ENCODE data around the gene IFNAR1.

DNA sequence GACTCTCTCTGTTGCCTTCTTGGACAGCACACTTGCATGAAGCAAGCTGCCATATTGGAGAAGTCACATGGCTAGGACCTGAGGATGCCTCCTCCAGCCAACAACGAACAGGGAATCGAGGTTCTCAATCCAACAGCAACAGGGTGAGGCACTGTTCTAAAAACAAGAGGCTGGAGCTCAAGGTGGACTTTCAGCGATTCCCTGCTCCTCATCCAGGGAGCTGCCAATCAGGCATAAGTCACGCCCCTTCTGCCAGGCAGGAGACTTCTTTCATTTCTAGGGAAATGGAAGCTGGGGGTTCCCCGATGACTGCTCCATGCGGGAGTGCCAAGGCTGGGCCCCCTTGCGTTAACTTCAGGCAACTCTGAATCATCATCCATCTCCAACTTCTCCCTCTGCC lies 22.7 kb upstream of the IFNAR1 start:
- no peak for TF ChIP-seq POLR2A (IDR thresholded peaks at IDR 0.05; ENCODE audit: low read depth, low read length)
- TF ChIP-seq POLR2AphosphoS5 (IDR thresholded peaks at IDR 0.05; ENCODE audit: low read depth, low read length), result no peak
- no peak for TF ChIP-seq PAX5 (IDR thresholded peaks at IDR 0.05; ENCODE audit: insufficient read depth, low read length, severe bottlenecking)
